Psoas muscle (tissue), 8 donors: ENCODE data around the gene VAV2. TPM values are rescaled to one million over a fixed set of nuclear protein-coding genes. Genes with fewer than 3 reads are reported as not detected.

Source experiments
- ATAC-seq, 4 donors: fragments of 200-7000 bp; cut with Tn5 transposase; one replicate each; pipeline ENCODE4 v1.9.1; 2020; ENCODE audit warnings: moderate library complexity in 3 of 4, mild to moderate bottlenecking in 2 of 4
- DNase-seq, 2 donors: peaks; one replicate each; pipeline ENCODE4 v3.0.0-alpha.2; 2020
- H3K27ac ChIP-seq: fragments of 200-600 bp; one replicate; pipeline ENCODE4 v1.8.0; 2022
- H3K27me3 ChIP-seq, 3 donors: fragments of 200-600 bp in 1 of 3; one replicate each; pipeline versions ENCODE4 v1.6.1 to v1.8.0; 2013 to 2022; ENCODE audit warnings: low read length in 2 of 3, mild to moderate bottlenecking in 2 of 3, moderate library complexity in 1 of 3; ENCODE audit not compliant: insufficient read depth in 3 of 3
- H3K36me3 ChIP-seq, 2 donors: fragments of 200-600 bp in 1 of 2; one replicate each; pipeline versions ENCODE4 v1.6.1 to v1.8.0; 2013 to 2022; ENCODE audit warnings: low read depth in 1 of 2, mild to moderate bottlenecking in 1 of 2, moderate library complexity in 1 of 2; ENCODE audit not compliant: insufficient read depth in 1 of 2
- H3K4me1 ChIP-seq: fragments of 200-600 bp; one replicate; pipeline ENCODE4 v1.8.0; 2022
- H3K4me3 ChIP-seq: fragments of 200-600 bp; one replicate; pipeline ENCODE4 v1.8.0; 2022; ENCODE audit warnings: mild to moderate bottlenecking
- H3K9me3 ChIP-seq: fragments of 200-600 bp; one replicate; pipeline ENCODE4 v1.8.0; 2022
- CTCF ChIP-seq: fragments of 200-600 bp; IDR thresholded peaks from one replicate; pipeline ENCODE4 v1.8.0; 2022; ENCODE audit warnings: antibody characterized with exemption
- WGBS, 3 donors: extraction: QIAGEN DNeasy Blood & Tissue Kit; methylation state at CpG; one replicate each; pipeline versions ENCODE4 v1.1.6 to v1.1.7; 2013; 5-methylcytosine and 5-hydroxymethylcytosine counted together
- intact Hi-C, 2 donors: fragments of 100-400 bp; cut with DNase I; formaldehyde crosslinking; loops; one replicate each; pipeline versions ENCODE4 v1.11.0 to v1.14.2; 2022
- polyA plus RNA-seq, 3 donors: library from polyadenylated mRNA; stranded (reverse); fragments of 200-250 nt; gene quantifications; one replicate each; pipeline ENCODE4 v1.2.3, GENCODE V29; 2013
- total RNA-seq, 4 donors: library from RNA; stranded (reverse); fragmentation: NEBNext Ultra II Directional in 2 of 4; extraction: Animal tissue kit (Norgen Biotek cat#: 25700) in 2 of 4; gene quantifications; one replicate each; pipeline versions ENCODE4 v1.2.1 to v1.2.4, GENCODE V29; 2021 to 2023
- donor health status: healthy with polysubstance abuse.
- donor health status: DM: no; HTN: no; CAD: no; lungs with moderate emphysema.
- donor health status: Bipolar disorder and iron deficiency.
- donor health status: healthy.
- donor health status: DM: yes; HTN: yes; CAD: no.
- donor health status: DM: no; HTN: no; CAD: no.
- donor health status: DM: no; HTN: no; CAD: no.
- donor health status: DM: yes; HTN: yes; CAD: no.

The VAV2 gene
- total and polyA plus RNA-seq, 7 donors = 0.70 to 2.9 (median 1.4) TPM

- TF ChIP-seq CTCF = no peak
- ATAC-seq (no peak), DNase-seq (no peak)
- intact Hi-C loops = no loop called here
- Histone ChIP-seq H3K36me3 (no peaks in the 10 kb centered on the region), H3K4me1 (no peaks in the 10 kb centered on the region), H3K4me3 (no peak overlapping the region), H3K27ac (no peak overlapping the region), H3K27me3 (peaks cover 0 to 28% (median 2%) of the 10 kb centered on the region in 3 donors), H3K9me3 (no peaks in the 10 kb centered on the region)
- 39 to 63% (median 45%) methylated on average over 14 to 16 of the region's 16 CpGs for WGBS, 3 donors
Measured at GRCh38 chr9:133864011-133864410, 128.1 kb downstream of the VAV2 start.

DNA sequence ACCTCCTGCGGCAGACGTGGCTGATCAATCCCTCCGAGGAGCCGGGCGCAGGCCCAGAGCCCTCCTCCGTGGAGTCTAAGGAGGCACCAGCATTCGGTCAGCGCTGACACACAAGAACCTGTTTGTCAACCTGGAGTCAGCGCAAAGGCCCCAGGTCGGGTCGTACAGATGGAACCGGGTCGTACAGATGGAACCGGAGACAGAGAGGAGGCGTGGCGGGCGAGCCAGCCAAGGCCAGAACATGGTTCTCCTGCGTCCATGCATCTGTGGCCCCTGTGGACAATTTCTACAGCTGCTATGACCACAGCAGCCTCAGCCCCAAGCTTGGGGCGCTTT, 128.9 kb downstream of the VAV2 start:
- no peak for TF ChIP-seq CTCF
- no peaks in the 10 kb centered on the region for H3K9me3 ChIP-seq
- DNase-seq (no peak), ATAC-seq (no peak)
- intact Hi-C loops = no loop called here
- peaks cover 0 to 28% (median 2%) of the 10 kb centered on the region in 3 donors for H3K27me3 ChIP-seq
- H3K4me1 ChIP-seq = no peaks in the 10 kb centered on the region
- 66 to 78% (median 69%) methylated on average over 19 of the region's 19 CpGs for WGBS, 3 donors
- peak overlapping the region; percentile 27 for H3K27ac ChIP-seq
- peak overlapping the region; percentile 32 for H3K4me3 ChIP-seq
- H3K36me3 ChIP-seq = no peaks in the 10 kb centered on the region

DNA sequence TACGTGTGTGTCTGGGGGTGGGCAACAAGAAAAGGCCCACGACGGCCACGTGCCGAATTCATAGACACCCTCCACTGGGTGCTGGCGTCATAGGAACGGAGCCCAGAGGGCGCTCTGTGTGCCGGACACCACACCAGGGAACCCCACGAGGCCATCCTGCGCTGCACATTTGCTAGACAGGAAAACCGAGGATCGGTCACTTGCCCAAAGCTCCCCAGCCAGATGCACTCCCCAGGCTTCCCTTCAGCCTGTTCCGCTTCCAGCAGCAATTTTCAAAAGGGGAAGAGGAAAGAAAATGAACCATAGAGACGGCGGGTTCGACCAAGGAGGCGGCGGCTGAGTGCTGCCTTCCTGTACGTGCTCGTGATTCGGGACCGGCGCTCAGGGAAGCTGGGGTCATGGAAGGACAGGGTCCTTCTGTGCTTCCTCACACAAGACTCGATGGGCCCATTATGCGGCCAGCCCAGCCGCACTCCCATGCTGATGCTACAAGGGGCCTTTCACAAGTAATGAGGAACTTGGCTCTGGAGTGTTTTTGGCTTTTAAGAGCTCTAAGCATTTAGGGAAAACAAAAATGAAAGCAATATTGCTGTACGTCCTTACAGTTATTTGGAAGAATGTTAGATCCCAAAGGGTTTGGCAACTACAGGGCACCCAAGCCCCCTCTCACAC, 129.4 kb downstream of the VAV2 start:
- Histone ChIP-seq H3K27me3 (peaks cover 0 to 28% (median 2%) of the 10 kb centered on the region in 3 donors), H3K9me3 (no peaks in the 10 kb centered on the region), H3K27ac (peak overlapping the region; percentile 27), H3K36me3 (no peaks in the 10 kb centered on the region), H3K4me3 (peak overlapping the region; percentile 32), H3K4me1 (no peaks in the 10 kb centered on the region)
- ATAC-seq = peak in 3 of 4 donors; percentile 30 to 53 (median 36)
- no peak for TF ChIP-seq CTCF
- intact Hi-C loops = no loop called here
- peak; percentile 58 to 75 for DNase-seq
- WGBS, 3 donors = 24 to 49% (median 39%) methylated on average over 28 of the region's 28 CpGs

GRCh38 chr9:133861692-133862091, 130.4 kb downstream of the VAV2 start:
- no peak overlapping the region for H3K4me3 ChIP-seq
- no peak overlapping the region for H3K27ac ChIP-seq
- H3K36me3 ChIP-seq = no peaks in the 10 kb centered on the region
- DNase-seq (no peak), ATAC-seq (no peak)
- intact Hi-C loops = no loop called here
- H3K9me3 ChIP-seq = no peaks in the 10 kb centered on the region
- H3K4me1 ChIP-seq = no peaks in the 10 kb centered on the region
- peaks cover 0 to 28% (median 4%) of the 10 kb centered on the region in 3 donors for H3K27me3 ChIP-seq
- 79 to 85% (median 85%) methylated on average over 5 of the region's 5 CpGs for WGBS, 3 donors
- TF ChIP-seq CTCF = no peak

DNA sequence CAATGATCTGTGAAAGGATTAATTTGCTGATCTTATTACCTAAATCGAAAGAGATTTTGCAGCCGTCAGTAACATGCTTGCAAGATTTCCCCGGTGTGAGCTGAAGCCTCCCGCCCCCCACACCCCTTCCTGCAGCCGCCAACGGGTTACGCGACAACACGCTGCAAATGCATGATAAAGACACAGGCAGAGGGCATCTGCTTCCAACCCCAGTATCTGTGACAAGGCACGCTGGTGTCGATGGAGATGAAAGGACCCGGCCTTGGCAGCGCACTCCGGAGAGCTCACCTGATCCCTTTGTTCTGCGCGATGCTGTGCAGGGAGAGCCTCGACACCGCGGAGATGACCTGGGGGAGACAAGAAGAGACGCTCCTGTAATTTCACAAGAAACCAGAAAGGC, 131.0 kb downstream of the VAV2 start:
- no peaks in the 10 kb centered on the region for H3K4me1 ChIP-seq
- no peak overlapping the region for H3K27ac ChIP-seq
- ATAC-seq = no peak
- intact Hi-C loops = no loop called here
- H3K36me3 ChIP-seq = no peaks in the 10 kb centered on the region
- H3K27me3 ChIP-seq = peaks cover 0 to 28% (median 4%) of the 10 kb centered on the region in 3 donors
- no peaks in the 10 kb centered on the region for H3K9me3 ChIP-seq
- TF ChIP-seq CTCF = no peak
- no peak for DNase-seq
- 87 to 90% (median 87%) methylated on average over 20 of the region's 20 CpGs for WGBS, 3 donors
- H3K4me3 ChIP-seq = no peak overlapping the region
